HG03565 (cell line): ENCODE measurements around the gene AFF4.
"Not testable (repeated sequence)": the region's sequence is repeated elsewhere in the genome, so short reads cannot be mapped to it uniquely, and the experiment has no call there.

Experiments
- ATAC-seq: cut with Tn5 transposase; IDR thresholded peaks from one replicate; pipeline ENCODE4 v1.9.1; 2021; ENCODE audit warnings: mild to moderate bottlenecking, moderate library complexity; ENCODE audit not compliant: unreplicated experiment

The AFF4 gene

DNA sequence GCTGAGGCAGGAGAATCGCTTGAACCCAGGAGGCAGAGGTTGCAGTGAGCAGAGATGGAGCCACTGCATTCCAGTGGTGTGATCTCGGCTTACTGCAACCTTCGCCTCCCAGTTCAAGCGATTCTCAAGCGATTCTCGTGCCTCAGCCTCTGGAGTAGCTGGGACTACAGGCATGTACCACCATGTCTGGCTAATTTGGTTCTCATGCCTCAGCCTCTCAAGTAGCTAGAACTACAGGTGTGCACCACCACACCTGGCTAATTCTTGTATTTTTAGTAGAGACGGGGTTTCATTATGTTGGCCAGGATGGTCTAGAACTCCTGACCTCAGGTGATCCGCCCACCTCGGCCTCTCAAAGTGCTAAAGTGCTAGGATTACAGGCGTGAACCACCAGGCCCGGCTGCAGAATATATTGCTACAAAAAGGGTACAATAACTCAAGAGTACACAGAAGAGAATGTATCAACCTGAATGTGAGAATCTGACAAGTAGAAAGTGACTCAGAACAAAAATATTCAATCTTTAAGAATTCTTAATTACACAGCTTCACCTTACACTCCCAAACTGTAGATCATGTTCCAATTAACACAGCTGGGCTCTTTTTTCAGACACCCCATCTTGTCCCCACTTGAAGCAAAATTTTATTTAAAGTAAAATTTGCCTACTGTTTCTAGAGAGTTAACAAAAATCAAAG is 2.2 kb downstream of the AFF4 start:
- ATAC-seq = not testable (repeated sequence)

DNA sequence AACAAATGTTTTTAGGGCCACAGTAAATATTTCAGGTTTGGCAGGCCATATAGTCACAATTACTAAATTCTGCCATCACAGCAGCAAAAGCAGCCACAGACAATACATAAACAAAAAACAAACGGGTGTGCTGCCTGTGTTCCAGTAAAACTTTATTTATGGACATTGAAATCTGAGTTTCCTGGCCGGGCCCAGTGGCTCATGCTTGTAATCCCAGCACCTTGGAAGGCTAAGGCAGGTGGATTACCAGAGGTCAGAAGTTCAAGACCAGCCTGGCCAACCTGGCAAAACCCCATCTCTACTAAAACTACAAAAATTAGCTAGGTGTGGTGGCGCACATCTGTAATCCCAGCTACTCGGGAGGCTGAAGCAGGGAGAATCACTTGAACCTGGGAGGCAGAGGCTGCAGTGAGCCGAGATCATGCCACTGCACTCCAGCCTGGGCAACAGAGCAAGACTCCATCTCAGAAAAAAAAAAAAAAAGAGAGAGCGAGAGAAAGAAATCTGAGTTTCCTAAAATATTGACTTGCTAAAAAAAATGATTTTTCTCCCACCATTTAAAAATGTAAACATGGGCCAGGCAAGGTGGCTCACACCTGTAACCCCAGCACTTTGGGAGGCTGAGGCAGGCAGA is 7.2 kb downstream of the AFF4 start:
- ATAC-seq = not testable (repeated sequence)

DNA sequence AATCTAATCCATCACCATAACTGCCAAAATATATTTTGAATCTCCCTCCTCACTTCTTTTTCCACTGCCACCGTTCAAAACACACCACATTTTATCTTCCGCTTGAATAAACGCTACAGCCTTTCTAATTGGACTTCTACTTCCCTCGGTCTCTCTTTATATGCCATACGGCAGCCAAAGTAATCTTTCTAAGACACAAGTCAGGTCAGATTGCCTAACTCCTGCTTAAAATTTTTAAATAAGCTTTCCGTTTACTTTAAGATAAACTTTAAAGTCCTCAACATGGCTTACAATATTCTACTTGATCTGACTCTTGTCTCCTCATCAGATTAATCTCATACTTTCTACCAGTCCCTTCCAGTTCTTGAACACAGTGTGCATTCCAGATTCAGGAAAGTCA is 9.7 kb downstream of the AFF4 start:
- no peak for ATAC-seq

DNA sequence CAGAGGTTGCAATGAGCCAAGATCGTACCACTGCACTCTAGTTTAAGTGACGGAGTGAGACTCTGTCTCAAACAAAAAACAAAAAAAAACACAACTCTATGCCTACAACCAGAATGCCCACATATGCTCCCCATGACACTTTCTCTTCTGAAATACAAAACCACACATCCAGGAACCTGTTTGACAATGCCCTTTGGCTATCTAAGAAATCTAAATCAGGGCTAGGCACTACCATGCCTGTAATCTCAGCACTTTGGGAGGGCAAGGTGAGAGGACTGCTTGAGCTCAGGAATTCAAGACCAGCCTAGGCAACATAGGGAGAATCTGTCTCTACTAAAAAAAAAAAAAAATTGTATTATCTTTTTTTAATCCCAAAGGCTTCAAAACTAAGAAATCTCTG is 10.6 kb downstream of the AFF4 start:
- ATAC-seq = no peak

DNA sequence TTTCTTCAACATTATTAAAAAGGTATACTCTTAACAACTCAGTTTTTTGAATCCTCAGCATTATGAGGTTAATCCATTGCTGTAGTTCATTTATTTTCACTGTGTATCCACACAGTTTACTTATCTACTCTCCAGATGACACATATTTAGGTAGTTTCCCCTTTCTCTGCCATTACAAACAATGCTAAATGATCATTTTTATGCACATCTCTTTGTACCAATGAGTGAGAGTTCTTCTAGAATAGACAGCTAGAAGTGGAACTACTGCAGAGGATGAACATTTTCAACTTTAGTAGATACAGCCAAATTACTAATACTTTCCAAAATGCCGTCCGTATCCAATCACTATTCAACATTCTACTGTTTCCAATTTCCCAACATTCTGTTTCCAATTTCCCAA is 11.5 kb downstream of the AFF4 start:
- ATAC-seq = no peak

DNA sequence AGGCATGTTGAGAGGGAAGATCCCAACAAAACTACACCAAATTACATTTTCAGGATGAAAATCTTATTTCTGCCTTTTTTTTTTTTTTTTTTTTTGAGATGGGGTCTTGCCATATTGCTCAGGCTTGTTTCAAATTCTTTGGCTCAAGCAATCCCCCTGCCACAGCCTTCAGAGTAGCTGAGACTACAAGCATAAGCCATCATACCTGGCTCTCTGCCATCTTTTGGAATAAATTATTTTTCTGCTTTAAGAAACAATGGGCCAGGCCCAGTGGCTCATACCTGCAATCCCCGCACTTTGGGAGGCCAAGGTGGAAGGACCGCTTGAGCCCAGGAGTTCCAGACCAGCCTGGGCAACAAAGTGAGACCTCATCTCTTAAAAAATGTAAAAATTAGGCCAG is 14.3 kb downstream of the AFF4 start:
- ATAC-seq = no peak

DNA sequence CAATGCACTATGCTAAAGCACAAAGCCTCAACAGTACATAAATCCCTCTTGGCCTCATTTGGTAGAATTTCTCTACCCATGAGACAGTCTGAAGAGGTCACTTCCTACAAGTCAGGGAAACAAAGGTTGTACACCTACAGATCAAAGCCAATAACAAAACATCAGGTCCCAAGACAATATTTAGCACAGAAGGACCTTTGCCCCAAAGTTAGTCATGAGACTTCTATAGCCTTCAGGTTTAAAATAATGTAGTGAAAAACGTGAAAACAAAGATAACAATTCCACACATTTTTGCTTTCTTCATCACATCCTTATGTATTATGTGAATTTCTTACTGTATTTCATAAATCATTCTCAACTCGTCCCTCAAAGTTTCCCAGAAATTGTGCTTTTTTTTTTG is 15.8 kb downstream of the AFF4 start:
- no peak for ATAC-seq

DNA sequence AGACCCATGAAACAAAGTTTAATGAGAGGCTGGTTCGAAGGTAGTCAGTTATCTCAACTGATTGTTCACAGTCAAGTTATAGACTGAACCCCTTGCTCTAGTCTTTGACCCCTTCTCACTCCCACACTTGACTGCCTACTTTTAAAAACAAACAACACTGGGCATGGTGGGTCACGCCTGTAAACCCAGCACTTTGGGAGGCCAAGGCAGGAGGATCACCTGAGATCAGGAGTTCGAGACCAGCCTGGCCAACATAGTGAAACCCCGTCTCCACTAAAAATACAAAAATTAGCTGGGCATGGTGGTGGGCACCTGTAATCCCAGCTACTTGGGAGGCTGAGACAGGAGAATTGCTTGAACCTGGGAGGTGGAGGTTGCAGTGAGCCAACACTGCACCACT is 18.1 kb downstream of the AFF4 start:
- ATAC-seq = not testable (repeated sequence)

DNA sequence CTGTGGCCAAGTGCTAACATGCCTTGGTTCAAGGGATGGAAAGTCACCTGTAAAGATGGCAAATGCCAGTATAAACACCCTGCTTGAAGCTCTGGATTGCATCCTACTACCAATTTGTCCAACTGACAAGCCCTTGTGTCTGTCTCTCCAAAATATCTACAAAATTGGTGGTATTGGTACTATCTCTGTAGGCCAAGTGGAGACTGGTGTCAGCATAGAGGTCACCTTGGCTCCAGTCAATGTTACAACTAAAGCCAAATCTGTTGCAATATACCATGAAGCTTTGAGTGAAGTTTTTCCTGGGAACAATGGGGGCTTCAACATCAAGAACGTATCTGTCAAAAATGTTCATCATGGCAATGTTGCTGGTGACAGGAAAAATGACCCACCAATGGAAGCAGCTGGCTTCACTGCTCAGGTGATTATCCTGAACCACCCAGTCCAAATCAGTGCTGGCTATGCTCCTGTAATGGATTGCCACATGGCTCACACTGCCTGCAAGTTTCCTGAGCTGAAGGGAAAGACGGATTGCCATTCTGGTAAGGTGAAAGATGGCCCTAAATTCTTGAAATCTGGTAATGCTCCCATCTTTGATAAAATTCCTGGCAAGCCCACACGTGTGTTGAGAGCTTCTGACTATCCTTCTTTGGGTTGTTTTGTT is 19.9 kb downstream of the AFF4 start:
- no peak for ATAC-seq

DNA sequence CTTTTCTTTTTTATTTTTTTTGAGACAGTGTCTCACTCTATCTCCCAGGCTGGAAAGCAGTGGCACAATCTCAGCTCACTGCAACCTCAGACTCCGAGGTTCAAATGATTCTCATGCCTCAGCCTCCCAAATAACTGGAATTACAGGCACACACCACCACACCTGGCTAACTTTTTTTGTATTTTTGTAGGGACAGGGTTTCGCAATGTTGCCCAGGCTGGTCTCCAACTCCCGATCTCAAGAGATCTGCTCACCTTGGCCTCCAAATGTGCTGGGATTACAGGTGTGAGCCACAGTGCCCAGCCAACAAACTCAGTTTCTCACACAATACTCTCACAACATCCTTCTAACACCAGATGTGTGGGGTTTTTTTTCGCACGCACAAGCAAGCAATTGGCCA is 22.1 kb downstream of the AFF4 start:
- no peak for ATAC-seq

DNA sequence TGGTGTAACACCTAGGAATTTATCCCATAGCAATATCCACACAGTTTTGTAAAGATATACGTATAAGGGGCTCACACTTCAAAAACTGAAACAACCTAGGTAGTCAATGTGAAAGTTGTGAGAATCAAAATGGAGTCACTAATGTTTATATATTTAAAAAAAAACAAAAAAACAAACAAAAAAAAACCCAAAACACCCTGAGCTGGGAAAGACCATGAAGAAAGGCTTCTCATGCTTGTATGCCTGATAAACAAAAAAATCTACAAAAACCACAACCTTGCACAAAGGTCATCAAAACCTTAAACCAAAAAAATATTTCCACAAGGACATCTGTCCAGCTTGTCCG is 35.4 kb downstream of the AFF4 start:
- no peak for ATAC-seq

DNA sequence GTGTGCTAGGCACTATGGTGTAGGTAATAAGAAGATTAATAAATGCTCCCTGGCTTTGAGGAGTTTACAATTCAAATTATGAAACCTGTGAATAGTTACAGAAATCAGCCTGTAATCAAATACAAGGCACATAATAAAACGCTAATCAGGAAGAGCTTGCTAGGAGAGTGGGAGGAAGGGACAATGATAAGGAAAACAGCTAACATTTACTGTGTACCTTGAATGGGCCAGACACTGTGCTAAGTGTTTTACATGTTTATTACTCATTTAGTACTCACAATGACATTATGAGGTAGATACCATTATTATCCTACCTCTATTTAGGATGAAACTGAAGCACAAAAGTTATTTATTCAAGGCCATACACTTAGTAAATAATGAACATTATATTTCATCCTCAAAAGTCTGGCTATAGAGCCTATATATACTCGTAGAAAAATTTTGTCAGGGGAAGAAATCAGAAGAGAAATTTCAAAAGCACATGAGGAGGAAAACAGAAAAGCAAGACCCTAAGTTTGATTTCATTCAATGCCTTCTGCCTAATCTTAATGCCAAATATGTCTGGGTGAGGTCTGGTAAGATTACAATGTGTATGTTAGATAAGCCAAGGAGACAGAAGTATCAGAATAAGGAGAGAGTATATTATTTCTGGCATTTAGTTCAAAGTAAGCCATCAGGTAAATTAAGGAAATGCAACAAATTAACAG is 35.9 kb downstream of the AFF4 start:
- ATAC-seq = no peak

DNA sequence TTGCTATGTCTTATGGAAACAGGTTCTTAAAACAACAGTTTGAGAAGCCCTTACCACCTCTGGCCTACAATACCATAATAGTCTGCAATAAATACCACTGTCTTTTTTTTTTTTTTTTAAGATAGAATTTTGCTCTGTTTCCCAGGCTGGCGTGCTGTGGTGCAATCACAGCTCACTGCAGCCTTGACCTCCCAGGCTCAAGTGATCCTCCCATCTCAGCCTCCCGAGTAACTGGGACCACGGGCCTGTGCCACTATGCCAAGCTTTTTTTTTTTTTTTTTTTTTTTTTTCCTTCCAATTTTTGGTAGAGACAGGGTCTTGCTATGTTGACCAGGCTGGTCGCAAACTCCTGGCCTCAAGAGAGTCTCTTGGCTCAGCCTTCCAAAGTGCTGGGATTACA is 37.0 kb downstream of the AFF4 start:
- ATAC-seq = no peak

DNA sequence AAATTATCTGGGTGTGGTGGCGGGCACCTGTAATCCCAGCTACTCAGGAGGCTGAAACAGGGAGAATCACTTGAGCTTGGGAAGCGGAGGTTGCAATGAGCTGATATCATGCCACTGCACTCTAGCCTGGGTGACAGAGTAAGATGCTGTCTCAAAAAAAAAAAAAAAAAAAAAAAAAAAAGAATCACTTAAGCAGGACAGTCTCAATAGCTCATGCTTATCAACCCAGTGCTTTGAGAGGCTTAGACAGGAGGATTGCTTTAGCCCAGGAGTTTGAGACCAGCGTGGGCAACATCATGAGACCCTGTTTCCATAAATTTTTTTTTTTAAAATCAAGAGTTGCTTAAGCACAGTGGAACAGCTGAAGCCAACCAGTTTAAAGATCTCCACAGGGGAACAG is 47.3 kb downstream of the AFF4 start:
- ATAC-seq = no peak

DNA sequence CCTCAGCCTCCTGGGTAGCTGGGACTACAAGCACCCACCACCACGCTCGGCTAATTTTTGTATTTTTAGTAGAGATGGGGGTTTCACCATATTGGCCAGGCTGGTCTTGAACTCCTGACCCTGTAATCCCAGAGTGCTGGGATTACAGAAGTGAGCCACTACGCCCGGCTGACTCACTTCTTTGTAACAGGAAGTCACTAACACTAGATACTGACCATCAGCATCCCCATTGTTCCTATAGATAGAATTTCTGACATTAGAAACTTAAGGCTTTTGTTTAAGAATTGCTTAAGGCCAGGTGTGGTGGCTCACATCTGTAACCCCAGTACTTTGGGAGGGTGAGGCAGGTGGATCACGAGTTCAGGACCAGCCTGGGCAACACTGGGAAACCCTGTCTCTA is 47.8 kb downstream of the AFF4 start:
- ATAC-seq = no peak

DNA sequence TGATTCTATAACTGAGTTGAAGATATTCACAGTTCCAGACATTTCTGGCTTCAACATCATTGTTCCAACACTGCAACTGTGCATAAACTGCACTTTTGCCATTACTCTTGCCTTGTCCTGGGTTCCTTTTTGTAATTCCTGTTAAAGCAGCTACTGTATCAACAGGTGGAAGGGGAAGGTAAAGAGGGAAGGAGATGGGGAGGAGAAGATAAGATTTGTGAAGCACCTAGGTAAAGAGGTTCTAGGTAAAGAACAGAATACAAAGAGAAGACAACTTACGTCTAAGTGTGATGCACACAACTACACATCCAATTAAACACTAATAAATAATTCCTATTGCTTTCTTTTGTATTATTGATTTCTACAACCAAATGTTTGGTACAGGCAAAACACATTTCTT is 53.7 kb downstream of the AFF4 start:
- no peak for ATAC-seq

DNA sequence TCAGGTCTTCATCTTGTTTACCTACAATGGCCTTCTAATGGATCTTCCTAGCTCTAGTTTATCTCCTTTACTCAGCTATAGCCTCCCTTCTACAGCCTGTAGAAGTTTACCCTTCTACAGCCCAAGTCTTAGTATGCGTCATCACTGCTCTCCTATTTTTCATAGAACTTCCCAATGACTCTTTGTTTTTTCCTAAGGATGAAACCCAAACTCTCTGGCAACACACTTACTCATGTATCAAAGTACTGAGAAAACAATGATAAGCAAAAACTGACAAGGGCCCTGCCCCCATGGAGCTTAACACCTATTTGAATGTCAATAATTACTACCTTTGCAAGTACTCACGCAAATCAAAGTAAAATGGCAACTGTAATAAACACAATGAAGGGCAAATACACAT is 56.3 kb downstream of the AFF4 start:
- no peak for ATAC-seq

DNA sequence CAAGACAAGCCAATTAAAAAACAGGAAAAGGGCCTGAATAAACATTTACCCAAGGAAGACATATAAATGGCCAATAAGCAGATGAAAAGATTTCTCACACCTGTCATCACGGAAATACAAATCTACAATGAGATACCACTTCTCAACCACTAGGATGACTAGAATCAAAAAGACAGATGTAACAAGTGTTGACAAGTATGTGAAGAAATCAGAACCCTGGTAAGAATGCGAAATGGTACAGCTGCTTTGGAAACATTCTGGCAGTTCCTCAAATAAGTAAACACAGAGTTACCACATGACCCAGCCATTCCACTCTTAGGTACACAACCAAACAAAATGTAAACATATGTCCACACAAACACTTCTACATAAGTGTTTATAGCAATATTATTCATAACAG is 57.5 kb downstream of the AFF4 start:
- ATAC-seq = no peak

DNA sequence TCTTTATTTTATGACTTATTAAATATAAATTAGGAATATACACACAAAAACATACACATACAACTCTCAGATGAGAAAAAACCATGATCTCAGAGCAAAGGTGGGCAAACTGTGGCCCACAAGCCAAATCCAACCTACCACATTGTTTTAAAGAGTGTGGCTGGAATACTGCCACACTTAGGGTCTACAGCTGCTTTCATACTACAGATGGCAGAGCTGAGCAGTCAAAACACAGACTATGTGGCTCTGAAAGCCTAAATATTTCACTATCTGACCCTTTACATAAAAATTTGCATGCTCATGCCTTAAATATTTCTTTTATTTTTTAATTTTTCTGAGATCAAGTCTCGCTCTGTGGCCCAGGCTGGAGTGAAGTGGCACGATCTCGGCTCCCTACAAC is 61.7 kb downstream of the AFF4 start:
- ATAC-seq = no peak

DNA sequence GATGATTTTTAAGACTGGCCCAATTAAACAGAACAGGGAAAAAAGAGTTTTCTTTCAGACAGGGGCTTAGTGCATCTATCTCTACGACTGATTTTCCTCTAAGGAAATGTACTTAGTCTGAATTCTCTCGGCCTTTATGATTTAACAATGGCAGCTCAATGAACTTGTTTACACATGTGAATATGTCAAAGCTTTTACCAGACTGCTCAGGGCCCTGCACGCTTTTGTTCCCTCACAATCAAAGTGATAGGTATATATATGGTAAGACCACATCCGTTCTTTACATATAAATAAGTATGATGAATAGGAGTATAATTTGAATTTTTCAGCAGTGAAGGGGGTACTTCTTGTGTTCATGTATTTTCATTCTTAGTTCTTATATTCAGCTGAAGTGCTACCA is 62.4 kb downstream of the AFF4 start:
- no peak for ATAC-seq

DNA sequence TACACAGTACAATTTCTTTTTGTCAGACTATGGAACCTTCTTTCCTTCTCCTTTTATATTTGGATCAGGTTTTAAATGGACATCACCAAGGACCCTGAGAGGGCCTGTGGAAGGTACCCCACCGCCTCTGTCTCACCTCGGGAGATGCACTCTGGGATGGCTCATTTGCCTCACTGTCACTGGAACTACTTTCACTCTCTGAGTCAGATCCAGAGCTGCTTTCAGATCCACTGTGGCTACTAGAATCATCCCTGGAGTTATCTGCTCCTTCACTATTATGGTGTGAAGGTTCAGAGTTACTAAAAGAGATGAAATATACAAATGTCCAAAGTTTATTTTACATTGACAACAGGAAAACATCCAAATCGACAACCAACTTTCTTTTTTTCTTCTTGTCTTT is 65.3 kb downstream of the AFF4 start:
- no peak for ATAC-seq

DNA sequence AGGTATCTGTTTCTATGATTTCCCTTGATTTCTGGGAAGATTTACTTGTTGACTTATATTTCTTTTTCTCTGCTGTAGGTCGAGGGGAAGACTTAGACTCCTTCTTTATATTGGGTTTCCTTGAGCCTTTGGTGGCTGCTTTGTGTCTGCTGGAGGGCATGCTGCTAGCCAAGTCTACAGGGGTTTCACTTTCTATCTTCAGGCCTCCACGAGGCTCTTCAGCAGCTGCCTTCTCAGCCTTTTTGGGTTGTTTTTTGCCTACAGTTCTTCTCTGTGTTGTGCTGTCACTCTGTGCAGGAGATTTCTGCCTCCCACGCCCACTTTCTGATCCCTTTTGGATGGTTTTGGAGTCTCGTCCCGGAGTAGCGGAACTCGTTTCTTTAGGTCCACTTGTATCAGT is 66.7 kb downstream of the AFF4 start:
- no peak for ATAC-seq
